GM12878 (cell line): ENCODE measurements around the gene ZBTB7B. TPM values are rescaled to one million over a fixed set of nuclear protein-coding genes. Genes with fewer than 3 reads are reported as not detected.

Experiments used
- ATF7 ChIP-seq: fragments of 450-650 bp; IDR thresholded peaks from 2 replicates; pipeline ENCODE4 v1.6.1; 2016; ENCODE audit warnings: low read depth, mild to moderate bottlenecking
- BCL3 ChIP-seq: IDR thresholded peaks from 2 replicates; pipeline ENCODE4 v1.6.1; 2011; ENCODE audit warnings: borderline replicate concordance, low read depth, mild to moderate bottlenecking, moderate library complexity, low read length; ENCODE audit not compliant: insufficient read depth, poor library complexity, severe bottlenecking
- BCLAF1 ChIP-seq: fragments of 450-650 bp; IDR thresholded peaks from 2 replicates; pipeline ENCODE4 v1.6.1; 2017; ENCODE audit warnings: antibody characterized with exemption, mild to moderate bottlenecking, moderate library complexity
- CHD2 ChIP-seq: IDR thresholded peaks from 2 replicates; pipeline ENCODE4 v1.6.1; 2011; ENCODE audit warnings: low read depth, low read length, improper control_type of control experiment, borderline replicate concordance
- E4F1 ChIP-seq: fragments of 450-650 bp; IDR thresholded peaks from 2 replicates; pipeline ENCODE4 v1.6.1; 2018; ENCODE audit warnings: borderline replicate concordance, mild to moderate bottlenecking; ENCODE audit not compliant: partially characterized antibody
- GATAD2B ChIP-seq: fragments of 450-650 bp; conservative IDR thresholded peaks from 2 replicates; pipeline ENCODE4 v1.6.1; 2017; ENCODE audit warnings: low read depth, mild to moderate bottlenecking, moderate library complexity
- HCFC1 ChIP-seq: fragments of 150-350 bp; IDR thresholded peaks from 2 replicates; pipeline ENCODE4 v1.6.1; 2014; ENCODE audit warnings: low read length
- KDM1A ChIP-seq: fragments of 200-600 bp; sonication (generic); IDR thresholded peaks from 2 replicates; pipeline ENCODE4 v1.6.1; 2016; ENCODE audit warnings: borderline replicate concordance
- LARP7 ChIP-seq: fragments of 450-650 bp; IDR thresholded peaks from 2 replicates; pipeline ENCODE4 v1.6.1; 2017; ENCODE audit warnings: mild to moderate bottlenecking
- MTA3 ChIP-seq: IDR thresholded peaks from 2 replicates; pipeline ENCODE4 v1.6.1; 2012; ENCODE audit warnings: low read length, inconsistent platforms, borderline replicate concordance
- NBN ChIP-seq: fragments of 450-650 bp; IDR thresholded peaks from 2 replicates; pipeline ENCODE4 v1.6.1; 2016
- NR2F1 ChIP-seq: fragments of 450-650 bp; conservative IDR thresholded peaks from 2 replicates; pipeline ENCODE4 v1.6.1; 2017; ENCODE audit warnings: mild to moderate bottlenecking
- PAX5 ChIP-seq: IDR thresholded peaks from 2 replicates; pipeline ENCODE4 v1.6.1; 2011; ENCODE audit warnings: low read depth, low read length, borderline replicate concordance
- SIX5 ChIP-seq: IDR thresholded peaks from 2 replicates; pipeline ENCODE4 v1.6.1; 2011; ENCODE audit warnings: mild to moderate bottlenecking, low read depth, low read length, moderate library complexity; ENCODE audit not compliant: severe bottlenecking
- SMAD1 ChIP-seq: fragments of 450-650 bp; IDR thresholded peaks from 2 replicates; pipeline ENCODE4 v1.6.1; 2018; ENCODE audit warnings: mild to moderate bottlenecking, low read depth; ENCODE audit not compliant: partially characterized antibody
- SMAD5 ChIP-seq: IDR thresholded peaks from 2 replicates; pipeline ENCODE4 v1.6.1; 2016; ENCODE audit warnings: antibody characterized with exemption, low read depth
- SREBF2 ChIP-seq: IDR thresholded peaks from 2 replicates; pipeline ENCODE4 v1.6.1; 2012; ENCODE audit warnings: mild to moderate bottlenecking, low read length
- STAT1 ChIP-seq: fragments of 450-650 bp; conservative IDR thresholded peaks from 2 replicates; pipeline ENCODE4 v1.6.1; 2014; ENCODE audit warnings: antibody characterized with exemption, mild to moderate bottlenecking
- TBL1XR1 ChIP-seq: IDR thresholded peaks from 2 replicates; pipeline ENCODE4 v1.6.1; 2012; ENCODE audit warnings: low read depth, low read length, improper control_type of control experiment
- TCF3 ChIP-seq: IDR thresholded peaks from 2 replicates; pipeline ENCODE4 v1.6.1; 2012; ENCODE audit warnings: low read depth, mild to moderate bottlenecking, low read length, borderline replicate concordance; ENCODE audit not compliant: insufficient read depth
- WRNIP1 ChIP-seq: IDR thresholded peaks from 2 replicates; pipeline ENCODE4 v1.6.1; 2011; ENCODE audit warnings: low read depth, low read length, improper control_type of control experiment, borderline replicate concordance
- ZNF207 ChIP-seq: fragments of 450-650 bp; IDR thresholded peaks from 2 replicates; pipeline ENCODE4 v1.6.1; 2014; ENCODE audit warnings: antibody characterized with exemption, mild to moderate bottlenecking, borderline replicate concordance
- polyA plus RNA-seq, 11 experiments: library from polyadenylated mRNA; depleted of rRNA in 4 of 11; unstranded in 6 of 11; stranded (reverse) in 5 of 11; fragments of >200 nt; fragmentation: Nextera tagmentation in 4 of 11; fragmentation: Illumina TruSeq in 1 of 11; extraction: Ambion mirVana in 4 of 11; extraction: Trizol in 1 of 11; gene quantifications; 1 replicate in 1 of 11; 2 replicates in 10 of 11; pipeline versions ENCODE4 v1.2.1 to v1.2.3, GENCODE V29; 2011 to 2016; ENCODE audit warnings: inconsistent platforms in 2 of 11, missing spikeins in 2 of 11, low read depth in 1 of 11
- total RNA-seq, 4 experiments: library from RNA; depleted of rRNA in 3 of 4; stranded (reverse); fragments of >200 nt in 3 of 4; fragmentation: Illumina TruSeq in 1 of 4; extraction: Trizol in 1 of 4; gene quantifications; 2 replicates each; pipeline versions ENCODE4 v1.2.1 to v1.2.3, GENCODE V29; 2013 to 2021

ZBTB7B gene
- total and polyA plus RNA-seq, 10 of the 15 experiments (the other 5 are each of a cell fraction or from before 2014, with no cell fraction given) = 0.11 to 44.9 (median 11.3) TPM

- TF ChIP-seq BCLAF1 = no peak
- no peak; the same call in 1 of the 2 replicates for TF ChIP-seq ATF7
- no peak; the same call in 1 of the 2 replicates for TF ChIP-seq LARP7
- peak; percentile 64; the same call in 1 of the 2 replicates for TF ChIP-seq SMAD5
- TF ChIP-seq TCF3 = no peak
- peak; percentile 64 for TF ChIP-seq E4F1
- no peak for TF ChIP-seq MTA3
- peak; percentile 100 for TF ChIP-seq NR2F1
- TF ChIP-seq ZNF207 = peak; percentile 76; the same call in 1 of the 2 replicates
- TF ChIP-seq WRNIP1 = no peak
- TF ChIP-seq HCFC1 = peak; percentile 45
- TF ChIP-seq TBL1XR1 = no peak
- TF ChIP-seq CHD2 = peak; percentile 97
- TF ChIP-seq GATAD2B = peak; percentile 56
- TF ChIP-seq SIX5 = peak; percentile 21
- no peak for TF ChIP-seq KDM1A
- TF ChIP-seq STAT1 = 0 out of 2 replicates have a peak, but pooled peaks have one; percentile 11
- TF ChIP-seq SREBF2 = no peak
- no peak for TF ChIP-seq BCL3
- TF ChIP-seq SMAD1 = peak; percentile 7
- TF ChIP-seq PAX5 = no peak
- peak; percentile 92 for TF ChIP-seq NBN
Measured at GRCh38 chr1:154974102-154974807, 28.3 kb upstream of the ZBTB7B start, which contains the start of gene CKS1B (continued).
